BJ (cell line): Measurements from ENCODE around the gene SCN1B. TPM values are rescaled to one million over a fixed set of nuclear protein-coding genes. Genes with fewer than 3 reads are reported as not detected.
"Not testable (repeated sequence)": the region's sequence is repeated elsewhere in the genome, so short reads cannot be mapped to it uniquely, and the experiment has no call there.

Experiments used
- CTCF ChIA-PET: fragments of 350-600 bp; formaldehyde crosslinking; extraction: SDS; loops from one replicate; lab custom pipeline; 2021; ENCODE audit warnings: antibody characterized with exemption, inconsistent platforms; lab: Yijun Ruan, JAX
- POLR2A ChIA-PET: fragments of 300-600 bp; sonication (Branson Sonifier 250); formaldehyde crosslinking; extraction: SDS; loops from one replicate; lab custom pipeline; 2021; ENCODE audit warnings: antibody characterized with exemption; lab: Charles Lee
- DNase-seq: peaks from one replicate; pipeline ENCODE4 v3.0.0-alpha.2; 2011; ENCODE audit warnings: low read depth
- H3K27me3 ChIP-seq: 2 replicates; pipeline ENCODE4 v1.6.0; 2011; ENCODE audit warnings: low read length; ENCODE audit not compliant: control insufficient read depth, insufficient read depth
- H3K36me3 ChIP-seq: 2 replicates; pipeline ENCODE4 v1.5.1; 2011; ENCODE audit warnings: low read length; ENCODE audit not compliant: control insufficient read depth, insufficient read depth
- H3K4me3 ChIP-seq: 2 replicates; pipeline ENCODE4 v1.5.1; 2011; ENCODE audit warnings: low read depth, mild to moderate bottlenecking, control low read depth, low read length
- CTCF ChIP-seq: IDR thresholded peaks from 2 replicates; pipeline ENCODE4 v1.5.1; 2011; ENCODE audit warnings: low read depth, mild to moderate bottlenecking, control low read depth, inconsistent platforms, low read length, moderate library complexity; ENCODE audit not compliant: insufficient read depth
- polyA plus RNA-seq: library from polyadenylated mRNA; depleted of rRNA; stranded (reverse); fragments of >200 nt; gene quantifications from 2 replicates; pipeline ENCODE4 v1.2.3, GENCODE V29; 2011

The SCN1B gene
- polyA plus RNA-seq, 1 experiment, result 9.5 TPM

GRCh38 chr19:34994286-34994642, 36.0 kb upstream of the SCN1B start:
- Histone ChIP-seq H3K36me3 (no peaks in the 10 kb centered on the region), H3K4me3 (no peak overlapping the region), H3K27me3 (no peaks in the 10 kb centered on the region)
- DNase-seq, result no peak
- ChIA-PET POLR2A (no interaction called here), CTCF (no interaction called here)
- no peak for TF ChIP-seq CTCF

GRCh38 chr19:34994643-34995541, 35.4 kb upstream of the SCN1B start:
- TF ChIP-seq CTCF, result no peak
- ChIA-PET POLR2A (no interaction called here), CTCF (interaction anchor here (0.9 to 1.1 kb wide), 2 partner anchors 9 to 72 kb away, joined by 3 to 5 read pairs; no protein-coding TSS in a partner anchor)
- no peak for DNase-seq
- no peak overlapping the region for H3K4me3 ChIP-seq
- H3K36me3 ChIP-seq, result no peaks in the 10 kb centered on the region
- no peaks in the 10 kb centered on the region for H3K27me3 ChIP-seq

- DNase-seq, result no peak
- Histone ChIP-seq H3K36me3 (no peaks in the 10 kb centered on the region), H3K4me3 (no peak overlapping the region), H3K27me3 (no peaks in the 10 kb centered on the region)
- ChIA-PET POLR2A (no interaction called here), CTCF (interaction anchor here (0.9 to 1.1 kb wide), 3 partner anchors 10 to 71 kb away, joined by 3 to 5 read pairs (median 3); no protein-coding TSS in a partner anchor)
- TF ChIP-seq CTCF, result no peak
Observed at GRCh38 chr19:34995551-34995950, 34.7 kb upstream of the SCN1B start.

- CTCF ChIA-PET, result interaction anchor here (1.1 to 1.4 kb wide), 2 partner anchors 24 to 47 kb away, joined by 3 read pairs; no protein-coding TSS in a partner anchor
- POLR2A ChIA-PET, result no interaction called here
- Histone ChIP-seq H3K27me3 (no peaks in the 10 kb centered on the region), H3K4me3 (no peak overlapping the region), H3K36me3 (no peaks in the 10 kb centered on the region)
- no peak for TF ChIP-seq CTCF
- no peak for DNase-seq
Observed at GRCh38 chr19:34997071-34997617, 33.1 kb upstream of the SCN1B start.

GRCh38 chr19:34998224-34998623, 32.0 kb upstream of the SCN1B start:
- H3K36me3 ChIP-seq, POLR2A ChIA-PET, H3K4me3 ChIP-seq, DNase-seq, H3K27me3 ChIP-seq: not testable (repeated sequence)
- CTCF ChIA-PET, result interaction anchor here (1.4 kb wide), 1 partner anchor 46 kb away, joined by 3 read pairs; no protein-coding TSS in a partner anchor
